ENCODE results near the gene ZBTB16. TPM values are rescaled to one million over a fixed set of nuclear protein-coding genes. Genes with fewer than 3 reads are reported as not detected.
A peak's percentile ranks its signal among the peaks of the same experiment; 100 is the strongest.

ZBTB16 gene
- total RNA-seq, 1 experiment from 2014 or later, result not detected

DNA sequence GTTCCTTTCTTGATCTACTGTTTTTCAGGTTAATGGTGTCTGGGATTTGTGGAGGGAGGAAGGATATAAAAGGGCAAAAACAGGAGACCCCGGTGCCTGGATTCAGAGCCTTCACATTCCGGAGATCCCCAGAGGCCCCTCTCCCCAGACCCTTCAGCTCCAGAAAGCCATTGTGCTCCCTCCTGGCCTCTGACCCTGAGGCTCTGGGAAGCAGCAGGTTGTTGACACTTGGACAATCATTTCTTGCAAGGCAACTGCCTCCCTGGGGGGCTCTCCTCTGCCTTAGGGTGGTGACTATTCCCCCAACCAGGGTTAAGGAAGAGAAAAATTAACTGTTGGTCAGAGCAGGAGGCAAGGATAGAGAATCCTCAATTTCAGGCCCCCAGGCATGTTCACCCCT is 149.8 kb downstream of the ZBTB16 start:
- no peak for DNase-seq (ENCODE audit: low read depth)

DNA sequence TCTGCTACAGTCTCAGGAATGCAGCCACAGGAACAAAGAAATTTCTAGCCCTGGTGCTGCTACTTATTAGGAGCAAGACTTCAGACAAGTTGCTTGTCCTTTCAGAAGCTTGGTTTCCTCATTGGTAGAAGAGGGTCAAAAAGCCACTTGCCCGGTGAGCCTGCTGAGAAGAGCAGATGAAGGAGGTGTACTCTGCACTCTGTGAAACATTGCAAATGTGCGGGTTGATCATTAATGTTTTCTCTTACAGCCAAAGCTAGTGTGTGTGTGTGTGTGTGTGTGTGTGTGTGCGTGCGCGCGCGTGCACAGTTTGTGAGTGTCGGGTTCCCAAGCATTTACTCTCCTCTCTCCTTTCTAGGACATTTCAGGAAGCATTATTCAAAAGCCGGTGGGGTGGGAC is 150.4 kb downstream of the ZBTB16 start:
- DNase-seq (ENCODE audit: low read depth), result no peak

DNA sequence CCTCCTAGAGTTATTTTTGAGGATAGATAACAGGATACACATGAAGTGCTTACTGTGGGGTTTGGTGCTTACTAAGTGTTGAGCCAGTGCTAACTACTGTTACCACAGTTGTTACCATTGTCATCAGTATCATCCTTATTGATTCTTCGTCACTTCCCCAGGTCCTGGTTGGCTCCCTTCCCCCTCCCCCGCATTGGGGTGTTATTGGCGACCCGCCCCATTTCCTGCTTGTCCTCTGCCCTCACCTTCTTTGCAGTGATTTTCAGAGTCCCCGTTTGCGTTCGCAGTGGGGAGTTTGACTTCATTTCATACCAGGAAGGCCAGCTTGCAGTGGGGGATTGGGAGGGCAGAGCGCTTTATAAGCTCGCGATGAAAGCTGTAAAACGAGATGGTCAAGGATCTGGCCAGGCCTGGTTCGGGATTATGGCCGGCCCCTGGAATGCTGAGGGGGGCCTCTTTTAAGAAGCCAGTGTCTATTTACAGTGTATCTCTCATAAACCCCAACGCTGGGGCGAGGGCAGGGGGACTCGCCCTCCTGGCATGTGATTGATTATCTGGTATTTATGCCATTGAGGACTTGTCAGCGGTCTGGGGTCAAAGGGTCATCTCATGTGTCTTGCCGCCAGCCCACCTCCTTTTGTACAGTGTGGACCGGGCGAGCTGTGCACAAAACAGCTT is 152.1 kb downstream of the ZBTB16 start:
- no peak for DNase-seq (ENCODE audit: low read depth)

DNA sequence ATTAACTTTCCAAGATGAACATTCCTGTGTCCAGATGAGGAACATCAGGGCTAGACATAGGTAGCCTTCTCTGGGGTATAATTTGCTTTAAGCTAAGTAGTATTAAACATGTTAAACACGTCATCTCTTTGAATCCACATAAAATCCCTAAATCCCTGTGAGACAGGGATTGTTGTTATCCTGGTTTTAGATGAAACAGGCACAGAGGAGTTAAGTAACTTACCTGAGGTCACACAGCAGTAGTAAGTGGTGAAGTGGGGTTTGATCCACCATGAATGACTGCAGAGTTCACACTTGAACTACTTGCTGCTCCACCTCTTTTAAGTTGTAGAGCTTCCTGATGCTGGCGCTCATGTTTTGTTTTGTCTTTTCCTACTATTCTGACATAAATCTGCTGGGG is 154.1 kb downstream of the ZBTB16 start:
- DNase-seq (ENCODE audit: low read depth), result no peak

DNA sequence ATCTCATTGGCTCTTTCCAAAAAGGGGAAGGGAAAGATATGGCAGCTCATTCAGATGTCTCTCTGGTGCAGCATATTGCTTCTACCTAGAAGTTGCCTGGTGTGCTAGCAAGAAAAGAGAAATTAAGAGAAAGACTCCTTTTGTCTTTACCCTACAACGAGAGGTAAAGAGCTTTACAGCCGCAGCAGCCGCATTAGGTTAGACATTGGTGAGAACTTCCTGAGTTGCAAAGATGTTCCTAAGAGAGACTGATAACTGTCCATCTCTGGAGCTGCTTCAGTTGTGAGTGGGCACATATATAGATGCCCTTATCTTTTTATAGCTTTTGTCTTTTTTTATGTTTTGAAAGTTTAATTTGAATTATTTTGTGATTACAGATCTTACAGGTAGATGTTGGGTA is 155.9 kb downstream of the ZBTB16 start:
- no peak for DNase-seq (ENCODE audit: low read depth)

DNA sequence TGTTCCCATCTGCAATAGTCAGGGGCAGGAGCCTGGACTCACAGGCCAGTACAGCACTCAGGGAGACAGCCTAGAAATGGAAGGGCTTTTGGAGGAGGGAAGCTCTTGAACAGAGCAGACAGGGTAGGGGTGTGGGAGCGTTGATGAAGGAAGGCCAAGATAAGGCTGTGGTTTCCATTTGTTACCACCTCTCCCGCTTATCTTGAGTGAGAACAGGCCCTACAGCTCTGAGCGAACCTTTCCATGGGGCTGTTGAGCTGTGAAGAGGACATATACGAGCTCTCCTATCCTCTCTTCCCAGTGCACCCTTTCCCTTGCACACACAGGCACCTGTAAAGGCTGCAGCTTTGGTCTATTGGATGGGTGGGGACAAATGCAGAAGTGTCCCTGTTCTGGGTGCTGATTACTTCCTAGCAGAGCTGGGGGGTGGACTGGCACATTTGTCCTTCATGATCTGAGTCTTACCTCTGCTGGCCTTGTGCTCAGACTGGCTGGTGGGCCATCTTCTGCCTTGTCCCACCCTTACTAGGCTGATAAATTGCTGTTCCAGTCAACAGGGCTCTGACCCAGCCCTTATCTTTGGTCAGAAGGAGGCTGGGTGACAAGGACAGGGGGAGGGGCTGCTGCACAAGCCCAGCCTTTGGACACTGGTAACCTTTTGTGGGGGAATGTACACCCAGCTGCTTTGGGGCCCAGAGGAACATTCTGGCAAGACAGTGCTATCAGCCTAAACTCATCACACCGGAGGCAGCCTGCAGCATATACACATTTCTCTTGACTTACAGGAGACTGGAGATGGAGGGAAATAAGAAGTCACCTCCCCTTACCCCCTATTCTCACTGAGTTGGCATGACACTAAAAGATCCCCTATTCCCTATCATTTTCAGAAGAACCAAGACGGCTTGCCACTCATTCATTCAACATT is 156.6 kb downstream of the ZBTB16 start:
- no peak for DNase-seq (ENCODE audit: low read depth)

DNA sequence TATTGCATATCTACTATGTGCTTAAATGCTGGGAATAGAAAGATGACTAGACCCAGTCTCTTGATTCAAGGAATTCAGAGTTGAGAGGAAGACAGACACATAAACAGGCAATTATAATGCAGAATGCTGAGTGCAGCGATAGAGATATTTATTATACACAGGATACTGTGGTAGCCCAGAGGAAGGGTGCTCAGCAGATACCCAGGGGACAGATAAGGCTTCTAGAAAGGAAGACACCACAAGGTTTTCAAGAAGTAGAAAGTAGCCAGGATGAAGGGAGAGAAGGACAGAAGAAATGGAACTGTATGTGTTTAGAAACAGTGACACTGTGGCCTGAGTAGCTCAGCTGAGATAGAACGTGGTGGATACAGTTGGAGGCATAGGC is 157.3 kb downstream of the ZBTB16 start:
- no peak for DNase-seq (ENCODE audit: low read depth)

DNA sequence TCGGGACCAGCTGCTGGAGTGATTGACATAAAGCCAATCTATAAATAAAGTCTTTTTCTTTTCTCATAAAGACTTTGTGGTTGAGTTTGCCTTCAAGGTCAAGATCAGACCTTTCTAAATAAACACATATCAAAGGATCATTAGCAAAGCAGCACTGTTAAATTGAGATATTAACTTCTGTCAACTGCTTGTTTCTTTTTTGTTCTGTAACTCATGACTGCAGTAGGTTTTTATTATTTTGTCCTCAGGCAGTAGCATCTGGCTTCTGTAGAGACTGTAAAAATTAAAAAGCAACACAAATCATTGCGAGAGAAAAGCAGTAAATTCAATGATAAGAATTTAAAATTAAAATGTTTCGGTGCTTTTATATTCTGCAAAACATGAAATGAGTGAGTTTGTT is 159.0 kb downstream of the ZBTB16 start:
- DNase-seq (ENCODE audit: low read depth), result no peak

DNA sequence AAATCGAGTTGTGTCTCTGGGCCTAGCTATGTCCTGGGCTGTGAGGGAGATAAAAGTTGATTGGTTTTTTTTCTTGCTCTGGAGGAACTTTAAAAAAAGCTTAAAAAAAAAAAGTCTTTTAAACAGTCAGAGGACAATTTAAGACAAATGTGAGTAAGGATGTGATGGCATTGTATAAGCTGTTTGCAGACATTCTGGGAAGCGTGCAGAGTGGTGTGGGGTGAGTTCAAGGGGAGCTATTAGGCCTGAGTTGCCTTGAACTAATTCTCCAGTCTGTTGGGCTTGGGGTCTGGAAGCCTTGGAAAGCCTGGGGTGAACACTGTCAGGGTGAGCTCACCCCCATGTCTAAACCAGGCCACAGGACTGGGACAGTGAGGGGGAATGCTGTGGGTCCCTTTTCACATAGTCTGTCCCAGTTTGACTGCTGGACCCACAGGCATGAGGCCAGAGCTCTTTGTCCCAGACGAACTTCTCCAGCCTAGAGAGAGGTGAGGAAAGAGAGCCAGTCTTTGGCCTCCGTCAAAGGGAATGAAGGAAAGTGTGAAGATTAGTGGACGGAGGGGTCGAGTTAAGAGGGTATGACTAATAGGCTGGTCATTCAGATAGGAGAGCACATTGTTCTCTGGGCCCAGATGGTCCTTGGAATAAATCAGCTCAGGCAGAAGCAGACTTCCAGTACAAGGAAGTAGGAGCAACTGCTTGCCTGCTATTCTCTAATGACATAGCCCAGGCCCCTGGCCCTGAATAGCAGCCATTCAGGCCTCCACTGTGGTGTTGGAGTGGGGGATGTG is 160.2 kb downstream of the ZBTB16 start:
- DNase-seq (ENCODE audit: low read depth), result peak; percentile 66

DNA sequence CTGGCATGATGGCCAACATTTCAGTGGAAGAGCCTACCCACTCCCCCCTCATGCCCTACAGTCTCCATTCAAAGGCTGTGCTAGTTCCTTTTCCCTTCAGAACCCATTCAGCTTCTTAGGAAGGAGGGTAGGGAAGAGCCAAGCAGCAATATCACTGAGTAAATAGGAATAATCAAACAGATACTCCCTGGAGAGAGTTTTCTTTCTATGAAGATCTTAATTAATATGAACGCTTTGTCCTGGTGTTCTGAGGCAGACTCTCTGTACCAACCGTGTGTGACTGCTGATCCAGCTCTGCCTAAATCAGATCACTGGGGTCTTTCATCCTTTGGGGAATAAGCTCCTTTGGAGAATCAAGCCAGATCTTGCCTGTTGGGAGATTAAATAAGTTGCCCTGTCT is 161.5 kb downstream of the ZBTB16 start:
- no peak for DNase-seq (ENCODE audit: low read depth)

DNA sequence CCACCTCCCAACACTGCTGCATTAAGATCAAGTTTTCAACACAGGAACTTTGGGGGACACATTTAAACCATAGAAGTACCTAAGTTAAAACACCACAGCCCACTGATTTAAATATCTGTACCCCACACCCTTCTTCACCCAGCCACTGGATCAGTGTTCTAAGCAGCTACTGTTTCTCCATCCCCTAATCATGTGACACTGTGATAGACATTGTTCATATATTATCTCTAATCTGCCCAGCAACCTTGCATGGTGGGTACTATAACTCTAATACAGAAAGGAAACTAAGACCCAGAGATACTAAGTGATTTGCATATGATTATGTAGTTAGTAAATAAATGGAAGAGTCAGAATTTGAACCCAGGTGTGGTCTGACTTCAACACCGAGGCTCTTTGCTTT is 166.2 kb downstream of the ZBTB16 start:
- DNase-seq (ENCODE audit: low read depth), result no peak

DNA sequence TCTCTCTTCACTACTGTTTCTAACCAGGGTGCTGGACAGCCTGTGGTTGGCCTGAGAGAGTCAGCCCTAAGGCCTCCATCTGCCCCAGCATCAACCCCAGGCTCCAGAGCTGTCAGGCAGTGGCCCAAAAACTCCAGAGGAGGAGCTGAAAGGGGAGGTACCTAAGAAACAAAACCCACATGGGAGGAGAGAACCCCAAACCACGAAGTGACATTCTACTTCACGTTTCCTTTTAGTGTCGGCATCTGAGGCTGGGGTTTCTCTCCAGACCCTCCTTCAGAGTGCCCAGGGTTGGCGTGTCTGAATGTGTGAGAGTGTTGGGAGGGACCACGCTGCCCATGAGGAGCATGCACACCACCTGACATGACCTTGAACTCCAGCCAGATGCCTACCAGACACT is 166.8 kb downstream of the ZBTB16 start:
- DNase-seq (ENCODE audit: low read depth), result no peak

DNA sequence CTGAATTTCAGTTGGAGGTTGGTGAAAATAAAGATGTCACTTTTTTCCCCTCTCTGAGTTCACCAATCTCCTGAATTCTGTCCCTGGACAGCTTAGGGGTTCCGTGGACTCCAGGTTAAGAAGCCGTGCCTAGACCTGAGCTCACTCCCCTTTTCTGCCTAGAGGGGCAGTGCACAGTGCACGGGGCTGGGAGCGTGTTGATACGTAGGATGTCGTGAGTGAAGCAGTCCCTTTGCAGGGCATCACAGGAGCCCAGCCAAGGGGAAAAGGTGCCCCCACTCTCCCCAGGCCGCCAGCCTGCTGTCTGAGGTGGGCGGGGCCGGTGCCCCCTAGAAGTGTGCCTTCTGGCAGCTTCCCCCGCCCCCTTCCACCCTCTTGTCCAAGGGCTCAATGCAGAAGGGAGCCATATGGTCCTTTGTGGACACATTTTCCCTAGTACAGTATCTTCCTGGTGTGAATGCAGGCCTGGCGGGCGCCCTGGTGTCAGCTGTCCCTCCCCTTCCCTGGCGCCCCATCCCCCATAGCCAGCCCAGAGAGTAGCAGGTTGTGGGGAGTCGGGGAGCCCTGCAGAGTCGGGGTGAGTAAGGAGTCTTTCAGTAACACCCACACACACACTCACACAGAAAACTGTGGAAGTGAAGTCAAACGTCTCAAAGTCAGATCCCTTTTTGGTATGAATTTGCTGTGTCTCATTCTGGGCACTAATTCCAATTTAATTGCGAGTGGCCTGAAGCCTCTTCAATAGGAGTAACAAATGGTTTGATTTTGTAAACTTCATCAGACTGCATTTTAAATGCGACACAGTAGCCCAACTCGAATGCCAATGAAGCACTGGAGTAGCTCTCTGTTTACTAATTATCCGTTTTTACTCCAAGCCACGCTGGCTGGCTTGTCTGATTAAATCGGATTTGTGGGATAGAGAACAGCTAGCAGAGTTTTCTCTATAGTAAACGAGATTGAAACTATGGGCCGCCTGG is 169.2 kb downstream of the ZBTB16 start:
- no peak for DNase-seq (ENCODE audit: low read depth)

DNA sequence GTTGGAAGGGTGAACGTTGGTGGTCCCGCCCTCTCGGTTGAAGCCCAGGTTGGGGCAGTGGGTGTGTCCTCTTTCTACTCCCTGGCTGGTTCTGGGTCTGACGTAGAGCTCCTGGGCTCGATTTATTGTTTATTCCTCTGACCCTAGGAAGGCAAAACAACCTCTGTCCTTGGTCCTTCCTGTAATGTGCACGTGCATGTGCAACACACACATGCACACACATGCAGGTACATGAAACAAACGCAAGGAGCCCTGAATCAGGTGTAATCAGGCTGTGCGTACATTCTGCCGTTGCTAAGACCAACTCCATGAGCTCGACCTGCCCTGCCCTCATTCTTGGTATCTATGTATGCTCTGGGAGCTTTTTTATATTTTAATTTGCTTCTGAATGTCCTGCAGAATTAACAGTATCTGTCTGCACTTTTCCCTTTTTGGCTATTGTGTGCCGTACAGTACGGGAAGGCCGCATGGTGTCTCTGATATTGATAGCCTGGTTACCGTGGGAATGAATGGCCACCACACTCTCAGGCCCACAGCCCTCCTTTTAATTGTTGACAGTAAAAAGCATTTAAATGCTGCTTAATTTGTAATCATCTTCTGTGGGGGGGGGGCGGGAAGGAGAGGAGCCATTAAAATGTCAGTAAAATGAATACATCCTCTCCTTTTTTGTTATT is 170.7 kb downstream of the ZBTB16 start:
- no peak for DNase-seq (ENCODE audit: low read depth)

DNA sequence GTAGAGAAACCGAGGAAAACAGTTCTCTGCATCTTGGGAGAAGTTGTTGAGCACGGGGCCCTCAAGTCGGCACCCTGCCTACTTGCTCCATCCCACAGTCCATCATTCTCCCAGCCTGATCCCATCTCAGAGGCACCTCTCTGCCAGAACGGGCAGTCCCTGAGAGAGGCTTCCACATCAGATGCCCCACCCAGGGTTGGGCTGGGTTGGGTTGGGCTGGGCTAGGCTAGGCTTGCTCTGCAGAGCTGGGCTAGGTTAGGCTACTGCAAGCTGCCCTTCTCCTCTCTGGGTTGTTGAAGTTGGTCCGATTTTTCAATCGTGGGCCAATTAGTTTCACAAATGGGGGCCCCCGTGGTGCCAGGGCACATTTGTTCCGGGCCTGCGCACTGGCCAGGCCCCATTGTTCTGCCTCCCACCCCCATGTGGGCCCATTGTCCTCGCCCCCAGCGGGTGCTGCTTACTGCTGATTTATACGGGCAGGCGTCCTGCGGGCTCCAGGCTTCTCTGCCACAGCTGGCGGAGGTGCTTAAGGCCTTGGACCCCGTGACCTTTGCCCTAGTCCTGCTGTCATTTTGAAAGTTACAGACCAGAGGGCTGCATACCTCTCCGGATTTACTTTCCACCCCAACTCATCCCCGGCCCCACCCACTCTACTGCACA is 173.0 kb downstream of the ZBTB16 start:
- DNase-seq (ENCODE audit: low read depth), result no peak

DNA sequence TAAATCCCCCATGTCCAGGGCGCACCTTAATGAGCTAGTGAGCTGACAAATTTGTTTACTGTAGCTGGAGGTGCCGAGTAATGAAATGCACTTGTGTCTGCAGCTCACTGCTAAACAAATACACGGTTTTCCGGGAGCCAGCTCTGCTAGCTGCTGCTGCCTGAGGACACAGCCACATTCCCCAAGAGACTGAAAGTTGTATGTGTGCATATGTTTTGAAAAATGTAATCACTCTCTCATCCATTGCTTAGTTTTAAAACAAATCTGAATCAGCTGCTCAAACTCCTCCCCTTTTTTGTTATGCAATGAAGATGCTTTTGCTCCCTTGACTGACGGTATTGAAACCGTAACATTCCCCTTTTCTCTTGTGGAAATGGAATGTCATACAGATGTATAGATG is 174.2 kb downstream of the ZBTB16 start:
- DNase-seq (ENCODE audit: low read depth), result no peak

DNA sequence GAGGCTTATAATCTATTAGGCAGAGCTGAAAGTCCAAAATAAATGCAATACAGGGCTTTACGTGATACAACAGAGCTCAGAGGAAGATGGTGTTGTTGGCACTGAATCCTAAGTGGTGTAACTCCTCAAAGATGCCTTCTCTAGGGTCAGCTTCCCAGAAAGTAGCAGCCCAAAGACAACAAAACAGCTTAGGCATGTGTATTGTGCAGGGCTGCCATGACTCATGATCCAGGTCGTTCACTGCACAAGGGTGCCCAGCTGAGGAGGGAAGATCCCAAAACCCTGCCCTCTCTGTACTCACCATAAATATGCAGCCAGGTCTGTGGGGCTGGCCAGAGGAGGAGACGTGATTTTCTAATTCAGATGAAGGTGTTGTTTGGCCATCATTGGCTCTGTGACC is 177.3 kb downstream of the ZBTB16 start:
- DNase-seq (ENCODE audit: low read depth), result no peak

DNA sequence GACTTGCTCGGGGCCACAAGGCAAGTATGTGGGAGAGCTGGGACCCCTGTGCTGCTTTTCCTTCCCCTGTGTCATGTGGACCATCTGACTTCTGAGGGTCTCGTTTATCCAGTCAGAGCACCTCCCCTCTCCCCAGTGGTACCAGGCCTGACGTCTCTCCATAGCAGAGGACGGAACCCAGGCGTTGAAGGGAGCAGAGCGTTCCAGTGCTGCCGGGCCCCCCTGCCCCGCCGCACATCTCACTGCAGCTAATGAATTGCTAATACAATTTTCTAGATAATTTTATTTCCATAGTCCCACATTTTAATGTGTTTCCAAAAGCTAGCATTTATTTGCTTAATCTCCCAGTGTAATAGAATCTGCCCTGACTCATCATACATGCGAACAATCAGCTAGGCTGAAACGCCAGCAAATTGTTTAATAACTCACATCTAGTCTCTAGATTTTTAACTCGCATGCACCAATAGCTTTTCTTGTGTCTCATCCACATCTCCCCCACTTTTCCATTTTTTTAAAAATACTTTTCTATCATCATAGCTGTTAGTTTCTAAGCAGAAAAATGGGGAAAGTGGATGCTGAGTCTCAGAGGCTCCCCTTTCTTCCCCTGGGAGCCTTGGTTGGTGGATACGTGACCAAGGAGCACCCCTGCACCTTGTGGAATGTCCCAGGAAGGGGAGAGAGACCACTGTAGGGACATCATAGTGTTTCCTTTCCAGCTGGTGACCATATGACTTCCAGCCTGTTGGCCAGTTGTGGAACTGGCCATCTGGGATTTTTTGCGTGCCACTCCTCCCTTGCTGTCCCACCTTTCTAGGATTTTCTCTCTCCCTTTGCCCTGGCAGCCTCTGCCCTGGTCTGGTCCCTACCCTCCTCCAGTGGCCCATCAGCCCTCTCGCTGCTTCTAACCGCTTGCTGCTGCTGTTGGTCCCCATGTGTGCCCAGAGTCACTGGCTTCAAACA is 178.1 kb downstream of the ZBTB16 start:
- no peak for DNase-seq (ENCODE audit: low read depth)

DNA sequence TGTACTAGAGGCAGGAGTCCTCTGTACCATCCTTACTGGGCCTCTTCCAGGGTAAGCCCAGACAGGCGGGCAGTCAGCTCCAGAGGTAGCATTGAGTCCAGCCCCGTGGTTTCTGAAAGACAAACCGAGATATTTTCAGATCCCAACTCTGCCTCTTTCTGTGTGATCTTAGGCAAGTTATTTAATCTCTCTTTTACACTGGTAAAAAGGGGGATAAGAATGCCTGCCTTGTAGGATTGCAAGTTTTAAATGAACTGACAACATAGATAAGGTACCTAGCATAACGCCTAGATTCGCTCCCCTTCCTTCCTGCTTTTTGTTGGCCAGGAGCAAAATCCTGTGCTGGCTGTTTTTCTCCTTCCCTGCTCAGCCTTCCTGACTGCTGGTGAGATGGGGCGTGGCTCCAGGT is 180.2 kb downstream of the ZBTB16 start:
- no peak for DNase-seq (ENCODE audit: low read depth)
